ENCODE results near the gene PKM.
"Not testable (repeated sequence)": the region's sequence is repeated elsewhere in the genome, so short reads cannot be mapped to it uniquely, and the experiment has no call there.

The PKM gene

GRCh38 chr15:72231066-72231832 lies at the start of gene PKM:
Gene PKM, minus strand, starts transcription at chr15:72231190. Its CDS starts 12,093 bp downstream, at chr15:72219097.
- Histone ChIP-seq H3K9me3 (ENCODE audit: control insufficient read depth, insufficient read depth, low read length) (no peaks in the 10 kb centered on the region), H3K9ac (ENCODE audit: low read depth, low read length) (peak within 1 kb of the TSS; percentile 96), H3K4me1 (ENCODE audit: insufficient read depth, low read length) (peaks cover 28% of the 10 kb centered on the region), H3K36me3 (ENCODE audit: insufficient read depth, low read length) (no peaks in the 10 kb centered on the region)

- no peaks in the 10 kb centered on the region for H3K9me3 ChIP-seq (ENCODE audit: control insufficient read depth, insufficient read depth, low read length)
- no peaks in the 10 kb centered on the region for H3K4me1 ChIP-seq (ENCODE audit: insufficient read depth, low read length)
- H3K36me3 ChIP-seq (ENCODE audit: insufficient read depth, low read length), result no peaks in the 10 kb centered on the region
- H3K9ac ChIP-seq (ENCODE audit: low read depth, low read length), result no peak overlapping the region
These were observed 49.8 kb upstream of the PKM start for GRCh38 chr15:72280751-72281150.

GRCh38 chr15:72278737-72279136 lies 47.7 kb upstream of the PKM start:
- Histone ChIP-seq H3K9ac (ENCODE audit: low read depth, low read length) (no peak overlapping the region), H3K4me1 (ENCODE audit: insufficient read depth, low read length) (no peaks in the 10 kb centered on the region), H3K9me3 (ENCODE audit: control insufficient read depth, insufficient read depth, low read length) (no peaks in the 10 kb centered on the region), H3K36me3 (ENCODE audit: insufficient read depth, low read length) (no peaks in the 10 kb centered on the region)

- Histone ChIP-seq H3K36me3 (ENCODE audit: insufficient read depth, low read length) (no peaks in the 10 kb centered on the region), H3K4me1 (ENCODE audit: insufficient read depth, low read length) (peaks cover 4% of the 10 kb centered on the region; the same call in 1 of the 2 replicates), H3K9me3 (ENCODE audit: control insufficient read depth, insufficient read depth, low read length) (no peaks in the 10 kb centered on the region), H3K9ac (ENCODE audit: low read depth, low read length) (no peak overlapping the region)
These were observed 45.3 kb upstream of the PKM start for GRCh38 chr15:72276326-72276700.

GRCh38 chr15:72275635-72276325 lies 44.8 kb upstream of the PKM start:
- H3K9me3 ChIP-seq (ENCODE audit: control insufficient read depth, insufficient read depth, low read length); H3K9ac ChIP-seq (ENCODE audit: low read depth, low read length); H3K4me1 ChIP-seq (ENCODE audit: insufficient read depth, low read length); H3K36me3 ChIP-seq (ENCODE audit: insufficient read depth, low read length): not testable (repeated sequence)

- H3K36me3 ChIP-seq (ENCODE audit: insufficient read depth, low read length), result no peaks in the 10 kb centered on the region
- no peaks in the 10 kb centered on the region for H3K9me3 ChIP-seq (ENCODE audit: control insufficient read depth, insufficient read depth, low read length)
- H3K4me1 ChIP-seq (ENCODE audit: insufficient read depth, low read length), result peaks cover 4% of the 10 kb centered on the region; the same call in 1 of the 2 replicates
- H3K9ac ChIP-seq (ENCODE audit: low read depth, low read length), result peak overlapping the region; percentile 82
These were observed 42.0 kb upstream of the PKM start for GRCh38 chr15:72272997-72273352.

- H3K9ac ChIP-seq (ENCODE audit: low read depth, low read length), result peak within 1 kb of the TSS; percentile 82
- H3K36me3 ChIP-seq (ENCODE audit: insufficient read depth, low read length), result no peaks in the 10 kb centered on the region; the same call in 1 of the 2 replicates
- no peaks in the 10 kb centered on the region for H3K9me3 ChIP-seq (ENCODE audit: control insufficient read depth, insufficient read depth, low read length)
- peaks cover 4% of the 10 kb centered on the region; the same call in 1 of the 2 replicates for H3K4me1 ChIP-seq (ENCODE audit: insufficient read depth, low read length)
These were observed 41.4 kb upstream of the PKM start, which contains the start of gene PARP6 for GRCh38 chr15:72272213-72272996. Gene PARP6, minus strand, starts transcription at chr15:72272554. Its CDS starts 5,077 bp downstream, at chr15:72267477.

GRCh38 chr15:72271895-72272212 lies 40.9 kb upstream of the PKM start:
- Histone ChIP-seq H3K9me3 (ENCODE audit: control insufficient read depth, insufficient read depth, low read length) (no peaks in the 10 kb centered on the region), H3K4me1 (ENCODE audit: insufficient read depth, low read length) (peaks cover 4% of the 10 kb centered on the region; the same call in 1 of the 2 replicates), H3K36me3 (ENCODE audit: insufficient read depth, low read length) (peaks cover 2% of the 10 kb centered on the region), H3K9ac (ENCODE audit: low read depth, low read length) (peak overlapping the region; percentile 82)

GRCh38 chr15:72271221-72271620 lies 40.2 kb upstream of the PKM start:
- Histone ChIP-seq H3K9me3 (ENCODE audit: control insufficient read depth, insufficient read depth, low read length) (no peaks in the 10 kb centered on the region), H3K4me1 (ENCODE audit: insufficient read depth, low read length) (peaks cover 4% of the 10 kb centered on the region; the same call in 1 of the 2 replicates), H3K9ac (ENCODE audit: low read depth, low read length) (no peak overlapping the region), H3K36me3 (ENCODE audit: insufficient read depth, low read length) (peaks cover 8% of the 10 kb centered on the region)

GRCh38 chr15:72269739-72270138 lies 38.7 kb upstream of the PKM start:
- H3K9me3 ChIP-seq (ENCODE audit: control insufficient read depth, insufficient read depth, low read length), result no peaks in the 10 kb centered on the region
- peaks cover 18% of the 10 kb centered on the region for H3K36me3 ChIP-seq (ENCODE audit: insufficient read depth, low read length)
- no peak overlapping the region for H3K9ac ChIP-seq (ENCODE audit: low read depth, low read length)
- H3K4me1 ChIP-seq (ENCODE audit: insufficient read depth, low read length), result peaks cover 4% of the 10 kb centered on the region; the same call in 1 of the 2 replicates

- H3K36me3 ChIP-seq (ENCODE audit: insufficient read depth, low read length), result peaks cover 46% of the 10 kb centered on the region
- H3K9me3 ChIP-seq (ENCODE audit: control insufficient read depth, insufficient read depth, low read length), result no peaks in the 10 kb centered on the region
- H3K4me1 ChIP-seq (ENCODE audit: insufficient read depth, low read length), result no peaks in the 10 kb centered on the region
- H3K9ac ChIP-seq (ENCODE audit: low read depth, low read length), result no peak overlapping the region
These were observed 34.0 kb upstream of the PKM start for GRCh38 chr15:72265031-72265430.

GRCh38 chr15:72252663-72253299 lies 21.8 kb upstream of the PKM start:
- Histone ChIP-seq H3K36me3 (ENCODE audit: insufficient read depth, low read length) (peaks cover 22% of the 10 kb centered on the region), H3K9ac (ENCODE audit: low read depth, low read length) (no peak overlapping the region), H3K9me3 (ENCODE audit: control insufficient read depth, insufficient read depth, low read length) (no peaks in the 10 kb centered on the region)

GRCh38 chr15:72249142-72249810 lies 18.3 kb upstream of the PKM start:
- Histone ChIP-seq H3K4me1 (ENCODE audit: insufficient read depth, low read length) (no peaks in the 10 kb centered on the region), H3K9me3 (ENCODE audit: control insufficient read depth, insufficient read depth, low read length) (no peaks in the 10 kb centered on the region), H3K9ac (ENCODE audit: low read depth, low read length) (no peak overlapping the region), H3K36me3 (ENCODE audit: insufficient read depth, low read length) (peaks cover 17% of the 10 kb centered on the region; the same call in 1 of the 2 replicates)

More at GRCh38 chr15:72252663-72253299, 21.8 kb upstream of the PKM start:
- H3K4me1 ChIP-seq (ENCODE audit: insufficient read depth, low read length), result no peaks in the 10 kb centered on the region

All from ES-I3 (cell line).